ENCODE measurements around the gene AOPEP.

Gene AOPEP

GRCh38 chr9:95071450-95071849 is 345.0 kb downstream of the AOPEP start:
- TF ChIP-seq CTCF (IDR thresholded peaks at IDR 0.05) = no peak
- no peak for DNase-seq
- intact Hi-C loops (cut with DNase I; ENCODE audit: low total_unique reads) = no loop called here
- Histone ChIP-seq H3K36me3 (peaks cover 18 to 35% (median 26%) of the 10 kb centered on the region in 3 donors), H3K4me3 (no peak overlapping the region), H3K4me1 (peaks cover 0 to 100% (median 79%) of the 10 kb centered on the region in 4 donors), H3K27me3 (no peaks in the 10 kb centered on the region), H3K9me3 (no peaks in the 10 kb centered on the region), H3K27ac (peak overlapping the region; percentile 69 to 93)

GRCh38 chr9:95071925-95072324 is 345.4 kb downstream of the AOPEP start:
- DNase-seq = no peak
- TF ChIP-seq CTCF (IDR thresholded peaks at IDR 0.05) = no peak
- no peaks in the 10 kb centered on the region for H3K27me3 ChIP-seq
- H3K9me3 ChIP-seq = no peaks in the 10 kb centered on the region
- H3K4me3 ChIP-seq = no peak overlapping the region
- H3K36me3 ChIP-seq = peaks cover 18 to 30% (median 23%) of the 10 kb centered on the region in 3 donors
- intact Hi-C loops (cut with DNase I; ENCODE audit: low total_unique reads) = no loop called here
- peak overlapping the region; percentile 69 to 93 for H3K27ac ChIP-seq
- peaks cover 0 to 100% (median 81%) of the 10 kb centered on the region in 4 donors for H3K4me1 ChIP-seq

GRCh38 chr9:95073042-95073607 is 346.6 kb downstream of the AOPEP start:
- Histone ChIP-seq H3K27me3 (no peaks in the 10 kb centered on the region), H3K9me3 (no peaks in the 10 kb centered on the region), H3K4me1 (peaks cover 0 to 100% (median 83%) of the 10 kb centered on the region in 4 donors), H3K27ac (peak overlapping the region; percentile 69 to 93), H3K4me3 (peak overlapping the region in 1 of 2 donors; percentile 2), H3K36me3 (peaks cover 18 to 27% (median 23%) of the 10 kb centered on the region in 3 donors)
- intact Hi-C loops (cut with DNase I; ENCODE audit: low total_unique reads) = no loop called here
- peak in 1 of 2 experiments; percentile 22 for TF ChIP-seq CTCF (IDR thresholded peaks at IDR 0.05)
- peak in 1 of 2 donors; percentile 19 for DNase-seq

GRCh38 chr9:95073918-95074317 is 347.4 kb downstream of the AOPEP start:
- DNase-seq = peak in 1 of 2 donors; percentile 18
- Histone ChIP-seq H3K27ac (peak overlapping the region; percentile 69 to 93), H3K36me3 (peaks cover 18 to 25% (median 23%) of the 10 kb centered on the region in 3 donors), H3K4me1 (peaks cover 0 to 100% (median 84%) of the 10 kb centered on the region in 4 donors), H3K4me3 (no peak overlapping the region), H3K9me3 (no peaks in the 10 kb centered on the region), H3K27me3 (no peaks in the 10 kb centered on the region)
- TF ChIP-seq CTCF (IDR thresholded peaks at IDR 0.05) = no peak
- intact Hi-C loops (cut with DNase I; ENCODE audit: low total_unique reads) = no loop called here

- H3K4me3 ChIP-seq = no peak overlapping the region
- no peaks in the 10 kb centered on the region for H3K27me3 ChIP-seq
- peaks cover 11 to 23% (median 20%) of the 10 kb centered on the region in 3 donors for H3K36me3 ChIP-seq
- DNase-seq = no peak
- H3K9me3 ChIP-seq = no peaks in the 10 kb centered on the region
- no peak for TF ChIP-seq CTCF (IDR thresholded peaks at IDR 0.05)
- intact Hi-C loops (cut with DNase I; ENCODE audit: low total_unique reads) = no loop called here
- H3K27ac ChIP-seq = peak overlapping the region; percentile 69 to 93
- H3K4me1 ChIP-seq = peaks cover 0 to 100% (median 85%) of the 10 kb centered on the region in 4 donors
These were observed 348.1 kb downstream of the AOPEP start for GRCh38 chr9:95074632-95075031.

Measured in tibial artery (tissue), 4 donors.